ENCODE results near the gene SEL1L2. TPM values are rescaled to one million over a fixed set of nuclear protein-coding genes. Genes with fewer than 3 reads are reported as not detected.

The SEL1L2 gene
- total RNA-seq, 1 experiment from 2014 or later = not detected

GRCh38 chr20:13838664-13839063 is 151.8 kb downstream of the SEL1L2 start:
- no peak for DNase-seq
- Mint-ChIP-seq H3K36me3 (ENCODE audit: insufficient read depth, unreplicated experiment) (no peaks in the 10 kb centered on the region), H3K27ac (ENCODE audit: unreplicated experiment) (no peak overlapping the region), H3K4me3 (ENCODE audit: unreplicated experiment) (no peak overlapping the region), H3K4me1 (ENCODE audit: low read depth, unreplicated experiment) (peaks cover 7% of the 10 kb centered on the region), H3K9me3 (ENCODE audit: unreplicated experiment) (no peaks in the 10 kb centered on the region), H3K27me3 (ENCODE audit: insufficient read depth, unreplicated experiment) (peaks cover 8% of the 10 kb centered on the region)
- Histone ChIP-seq H3K4me3 (ENCODE audit: low read depth, low read length) (no peak overlapping the region), H3K4me1 (no peaks in the 10 kb centered on the region; the same call in 1 of the 2 replicates), H3K27me3 (replicated peaks; ENCODE audit: control insufficient read depth, insufficient read depth, low read length) (no peaks in the 10 kb centered on the region), H3K9me3 (no peaks in the 10 kb centered on the region), H3K36me3 (ENCODE audit: control insufficient read depth, insufficient read depth, low read length) (no peaks in the 10 kb centered on the region)
- POLR2A ChIA-PET = no interaction called here
- TF ChIP-seq CTCF (IDR thresholded peaks at IDR 0.05; ENCODE audit: insufficient read depth in 1 of 2, low read depth in 1 of 2, low read length in 1 of 2, severe bottlenecking in 1 of 2, unreplicated experiment in 1 of 2) = no peak
- intact Hi-C loops (cut with micrococcal nuclease; ENCODE audit: unreplicated experiment) = no loop called here
- CTCF ChIA-PET = no interaction called here
- BruUV-seq (replicated peaks) = no TSS peak

- TF ChIP-seq CTCF (IDR thresholded peaks at IDR 0.05; ENCODE audit: insufficient read depth in 1 of 2, low read depth in 1 of 2, low read length in 1 of 2, severe bottlenecking in 1 of 2, unreplicated experiment in 1 of 2) = no peak
- no peaks in the 10 kb centered on the region for H3K4me1 ChIP-seq
- CTCF ChIA-PET = no interaction called here
- intact Hi-C loops (cut with micrococcal nuclease; ENCODE audit: unreplicated experiment) = no loop called here
- no TSS peak for BruUV-seq (replicated peaks)
- no peaks in the 10 kb centered on the region for H3K9me3 ChIP-seq
- no peak for DNase-seq
- H3K4me3 ChIP-seq (ENCODE audit: low read depth, low read length) = no peak overlapping the region
- Mint-ChIP-seq H3K4me1 (ENCODE audit: low read depth, unreplicated experiment) (no peaks in the 10 kb centered on the region), H3K9me3 (ENCODE audit: unreplicated experiment) (no peaks in the 10 kb centered on the region), H3K4me3 (ENCODE audit: unreplicated experiment) (no peak overlapping the region), H3K36me3 (ENCODE audit: insufficient read depth, unreplicated experiment) (no peaks in the 10 kb centered on the region), H3K27ac (ENCODE audit: unreplicated experiment) (no peak overlapping the region), H3K27me3 (ENCODE audit: insufficient read depth, unreplicated experiment) (peaks cover 6% of the 10 kb centered on the region)
- POLR2A ChIA-PET = no interaction called here
- H3K36me3 ChIP-seq (ENCODE audit: control insufficient read depth, insufficient read depth, low read length) = no peaks in the 10 kb centered on the region
- no peaks in the 10 kb centered on the region; the same call in 1 of the 2 replicates for H3K27me3 ChIP-seq (replicated peaks; ENCODE audit: control insufficient read depth, insufficient read depth, low read length)
Measured at GRCh38 chr20:13831476-13831875, 158.9 kb downstream of the SEL1L2 start.

DNA sequence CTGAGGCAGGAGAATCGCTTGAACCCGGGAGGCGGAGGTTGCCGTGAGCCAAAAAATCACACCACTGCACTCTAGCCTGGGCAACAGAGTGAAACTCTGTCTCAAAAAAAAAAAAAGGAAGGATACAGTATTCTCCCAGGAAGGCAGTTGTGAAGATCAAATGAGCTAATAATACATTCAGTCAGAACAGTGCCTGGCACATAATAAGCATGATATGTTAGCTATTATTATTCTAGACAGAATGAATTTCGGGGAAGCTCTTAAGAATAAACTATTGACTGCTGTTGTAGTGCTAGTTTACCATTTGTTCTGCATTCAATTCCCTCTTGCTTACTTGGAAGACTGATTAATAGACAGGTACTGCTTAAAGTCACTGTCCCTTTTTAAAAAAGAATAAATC is 164.9 kb downstream of the SEL1L2 start:
- BruUV-seq (replicated peaks) = no TSS peak
- ChIA-PET POLR2A (no interaction called here), CTCF (no interaction called here)
- Histone ChIP-seq H3K27me3 (replicated peaks; ENCODE audit: control insufficient read depth, insufficient read depth, low read length) (no peaks in the 10 kb centered on the region; the same call in 1 of the 2 replicates), H3K4me1 (no peaks in the 10 kb centered on the region), H3K9me3 (no peaks in the 10 kb centered on the region), H3K36me3 (ENCODE audit: control insufficient read depth, insufficient read depth, low read length) (no peaks in the 10 kb centered on the region), H3K4me3 (ENCODE audit: low read depth, low read length) (no peak overlapping the region)
- H3K9me3 Mint-ChIP-seq (ENCODE audit: unreplicated experiment) = no peaks in the 10 kb centered on the region
- no peak overlapping the region for H3K4me3 Mint-ChIP-seq (ENCODE audit: unreplicated experiment)
- no peak for TF ChIP-seq CTCF (IDR thresholded peaks at IDR 0.05; ENCODE audit: insufficient read depth in 1 of 2, low read depth in 1 of 2, low read length in 1 of 2, severe bottlenecking in 1 of 2, unreplicated experiment in 1 of 2)
- peaks cover under 1% of the 10 kb centered on the region for H3K36me3 Mint-ChIP-seq (ENCODE audit: insufficient read depth, unreplicated experiment)
- H3K27me3 Mint-ChIP-seq (ENCODE audit: insufficient read depth, unreplicated experiment) = peaks cover 6% of the 10 kb centered on the region
- no peaks in the 10 kb centered on the region for H3K4me1 Mint-ChIP-seq (ENCODE audit: low read depth, unreplicated experiment)
- no peak overlapping the region for H3K27ac Mint-ChIP-seq (ENCODE audit: unreplicated experiment)
- DNase-seq = no peak
- intact Hi-C loops (cut with micrococcal nuclease; ENCODE audit: unreplicated experiment) = loop anchor here (1.0 kb wide), 1 partner anchor 45 kb away; no protein-coding TSS in a partner anchor

Data from Caco-2 (cell line).